Trophoblast cell (in vitro differentiated cells and primary cell): Measurements from ENCODE around the gene CCDC73.
"Not testable (repeated sequence)": the region's sequence is repeated elsewhere in the genome, so short reads cannot be mapped to it uniquely, and the experiment has no call there.

ENCODE experiments used
- DNase-seq, 2 donors: peaks; one replicate each; pipeline ENCODE4 v3.0.0-alpha.2; 2016
- H2AFZ ChIP-seq: 2 replicates; pipeline ENCODE4 v1.6.1; 2013; ENCODE audit warnings: low read length, moderate library complexity, mild to moderate bottlenecking; ENCODE audit not compliant: insufficient read depth, poor library complexity
- H2AK5ac ChIP-seq: 2 replicates; pipeline ENCODE4 v1.6.1; 2013; ENCODE audit warnings: mild to moderate bottlenecking, low read length
- H2BK120ac ChIP-seq: 2 replicates; pipeline ENCODE4 v1.6.1; 2013; ENCODE audit warnings: low read length, mild to moderate bottlenecking, moderate library complexity; ENCODE audit not compliant: insufficient read depth, poor library complexity
- H2BK12ac ChIP-seq: 2 replicates; pipeline ENCODE4 v1.6.1; 2013; ENCODE audit warnings: mild to moderate bottlenecking, low read length, moderate library complexity
- H2BK5ac ChIP-seq: 2 replicates; pipeline ENCODE4 v1.6.1; 2013; ENCODE audit warnings: low read length, low read depth, moderate library complexity, mild to moderate bottlenecking; ENCODE audit not compliant: poor library complexity
- H3K14ac ChIP-seq: 2 replicates; pipeline ENCODE4 v1.6.1; 2013; ENCODE audit warnings: mild to moderate bottlenecking, low read length
- H3K18ac ChIP-seq: 2 replicates; pipeline ENCODE4 v1.6.1; 2013; ENCODE audit warnings: mild to moderate bottlenecking, low read length
- H3K23ac ChIP-seq: 2 replicates; pipeline ENCODE4 v1.6.1; 2013; ENCODE audit warnings: low read length
- H3K27ac ChIP-seq: 2 replicates; pipeline ENCODE4 v1.5.1; 2013; ENCODE audit warnings: low read depth, mild to moderate bottlenecking, inconsistent platforms, low read length, moderate library complexity
- H3K27me3 ChIP-seq: 2 replicates; pipeline ENCODE4 v1.6.1; 2013; ENCODE audit warnings: inconsistent platforms, mild to moderate bottlenecking, low read length, moderate library complexity; ENCODE audit not compliant: insufficient read depth
- H3K36me3 ChIP-seq, 2 experiments: 1 replicate in 1 of 2; 2 replicates in 1 of 2; pipeline ENCODE4 v1.6.1; 2013; ENCODE audit warnings: low read length in 2 of 2, mild to moderate bottlenecking in 2 of 2, moderate library complexity in 1 of 2; ENCODE audit not compliant: insufficient read depth in 2 of 2, control insufficient read depth in 1 of 2
- H3K4ac ChIP-seq: 2 replicates; pipeline ENCODE4 v1.6.1; 2013; ENCODE audit warnings: low read depth, mild to moderate bottlenecking, low read length, moderate library complexity
- H3K4me1 ChIP-seq, 2 experiments: 1 replicate in 1 of 2; 2 replicates in 1 of 2; pipeline ENCODE4 v1.6.1; 2013; ENCODE audit warnings: low read length in 2 of 2, mild to moderate bottlenecking in 2 of 2, moderate library complexity in 1 of 2; ENCODE audit not compliant: insufficient read depth in 2 of 2, control insufficient read depth in 1 of 2
- H3K4me2 ChIP-seq: 2 replicates; pipeline ENCODE4 v1.6.1; 2013; ENCODE audit warnings: inconsistent platforms, mild to moderate bottlenecking, low read length, moderate library complexity
- H3K4me3 ChIP-seq: 2 replicates; pipeline ENCODE4 v1.5.1; 2013; ENCODE audit warnings: mild to moderate bottlenecking, low read depth, low read length, inconsistent platforms
- H3K79me1 ChIP-seq: one replicate; pipeline ENCODE4 v1.6.1; 2013; ENCODE audit warnings: low read length
- H3K79me2 ChIP-seq: 2 replicates; pipeline ENCODE4 v1.6.1; 2013; ENCODE audit warnings: low read length, mild to moderate bottlenecking; ENCODE audit not compliant: control insufficient read depth, insufficient read depth, poor library complexity
- H3K9ac ChIP-seq: 2 replicates; pipeline ENCODE4 v1.6.1; 2013; ENCODE audit warnings: mild to moderate bottlenecking, low read length
- H3K9me3 ChIP-seq: 2 replicates; pipeline ENCODE4 v1.6.1; 2013; ENCODE audit warnings: low read depth, mild to moderate bottlenecking, control low read depth, inconsistent platforms, low read length; ENCODE audit not compliant: insufficient read depth
- H4K12ac ChIP-seq: 2 replicates; pipeline ENCODE4 v1.6.1; 2013; ENCODE audit warnings: low read depth, mild to moderate bottlenecking, low read length, moderate library complexity
- H4K8ac ChIP-seq: 2 replicates; pipeline ENCODE4 v1.6.1; 2013; ENCODE audit warnings: low read depth, mild to moderate bottlenecking, low read length, moderate library complexity
- H4K91ac ChIP-seq: one replicate; pipeline ENCODE4 v1.6.1; 2013; ENCODE audit warnings: low read depth, mild to moderate bottlenecking, low read length, moderate library complexity
- WGBS: extraction: QIAGEN DNeasy Blood & Tissue Kit; methylation state at CpG from one replicate; pipeline ENCODE4 v1.1.7; 2013; ENCODE audit warnings: missing lambda C conversion rate; ENCODE audit not compliant: insufficient read length, insufficient coverage; ENCODE audit errors: extremely low coverage; 5-methylcytosine and 5-hydroxymethylcytosine counted together

Gene CCDC73

DNA sequence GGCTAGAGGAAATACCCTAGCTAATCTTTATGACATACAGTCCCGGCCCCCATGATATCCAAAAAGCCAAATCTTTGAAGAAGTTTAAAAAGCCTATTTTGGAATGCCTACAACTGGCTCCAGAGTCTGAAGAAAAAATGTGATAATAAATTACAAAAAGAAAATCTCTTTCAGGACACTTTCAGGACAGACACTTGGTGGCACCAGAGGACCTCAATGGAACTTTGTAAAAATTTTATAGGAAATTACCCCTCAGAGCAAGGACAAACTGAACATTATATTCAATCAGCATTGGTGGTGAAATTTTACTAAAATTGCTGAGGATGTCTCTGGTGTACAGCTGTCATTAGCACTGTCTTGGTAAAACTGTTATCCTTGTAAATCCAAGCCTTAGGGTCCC, 81.0 kb downstream of the CCDC73 start:
- H3K27ac ChIP-seq = no peak overlapping the region
- no peak overlapping the region for H2AFZ ChIP-seq
- H3K4me1 ChIP-seq = no peaks in the 10 kb centered on the region
- no peak overlapping the region for H3K23ac ChIP-seq
- no peaks in the 10 kb centered on the region for H3K79me2 ChIP-seq
- H3K4ac ChIP-seq = no peak overlapping the region
- H2BK120ac ChIP-seq = no peak overlapping the region
- no peak overlapping the region for H2BK5ac ChIP-seq
- no peak overlapping the region for H3K14ac ChIP-seq
- H3K9me3 ChIP-seq = no peaks in the 10 kb centered on the region
- no peak overlapping the region for H3K4me3 ChIP-seq
- no peak overlapping the region for H4K91ac ChIP-seq
- no peak overlapping the region for H2AK5ac ChIP-seq
- H4K12ac ChIP-seq = no peak overlapping the region
- no peak overlapping the region for H3K4me2 ChIP-seq
- no peak overlapping the region for H3K18ac ChIP-seq
- no CpG with 5 or more reads among the region's 1 CpG for WGBS
- no peak overlapping the region for H4K8ac ChIP-seq
- no peak for DNase-seq
- H3K9ac ChIP-seq = no peak overlapping the region
- no peak overlapping the region for H2BK12ac ChIP-seq
- no peaks in the 10 kb centered on the region for H3K36me3 ChIP-seq
- no peaks in the 10 kb centered on the region for H3K27me3 ChIP-seq
- no peaks in the 10 kb centered on the region for H3K79me1 ChIP-seq

GRCh38 chr11:32708978-32709377, 85.5 kb downstream of the CCDC73 start:
- not testable (repeated sequence) for H3K4ac ChIP-seq, H3K4me1 ChIP-seq, H3K9ac ChIP-seq, H2BK120ac ChIP-seq, H3K36me3 ChIP-seq, H3K4me3 ChIP-seq, H2AK5ac ChIP-seq, H3K14ac ChIP-seq, H3K27ac ChIP-seq, H3K4me2 ChIP-seq, H3K27me3 ChIP-seq, H2BK5ac ChIP-seq, H3K18ac ChIP-seq, H2BK12ac ChIP-seq, H4K91ac ChIP-seq, H3K79me1 ChIP-seq, H4K8ac ChIP-seq, H3K23ac ChIP-seq, H4K12ac ChIP-seq, H2AFZ ChIP-seq, H3K79me2 ChIP-seq, DNase-seq
- no CpG with 5 or more reads among the region's 3 CpGs for WGBS
- H3K9me3 ChIP-seq = peaks cover 14% of the 10 kb centered on the region

DNA sequence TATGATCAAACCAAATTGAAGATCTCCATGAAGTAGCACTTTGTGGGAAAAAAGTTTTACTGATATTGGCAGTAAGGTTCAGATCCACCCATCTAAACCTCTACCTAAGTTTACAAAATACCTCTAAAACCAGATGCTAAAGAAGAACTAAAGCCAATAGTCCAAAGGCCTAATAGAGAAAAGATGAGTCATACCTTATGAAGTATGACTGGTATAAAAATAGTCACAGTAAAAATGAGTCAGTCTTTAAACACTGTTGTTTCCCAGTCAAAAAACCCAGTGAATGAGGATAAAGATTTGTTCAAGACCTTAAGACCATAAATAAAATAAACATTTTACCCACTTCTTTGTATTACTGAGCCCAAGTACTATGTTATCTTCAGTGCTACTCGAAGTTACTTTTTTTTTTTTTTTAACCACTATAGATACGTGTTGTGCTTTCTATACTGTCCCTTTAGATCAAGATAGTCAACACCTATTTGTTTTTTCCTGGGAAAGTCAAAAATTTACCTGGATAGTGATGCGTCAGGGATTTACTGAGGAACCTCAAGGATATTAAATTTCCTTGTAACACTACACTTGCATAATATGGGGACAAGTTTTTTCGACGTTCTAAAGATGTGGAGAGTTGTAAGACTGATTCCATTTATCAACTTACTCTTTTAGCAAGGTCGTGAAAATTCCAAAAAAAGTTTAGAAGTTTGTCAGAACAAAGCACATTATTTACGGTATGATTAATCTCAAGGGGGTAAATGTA, 87.3 kb downstream of the CCDC73 start:
- no peaks in the 10 kb centered on the region for H3K79me2 ChIP-seq
- no peaks in the 10 kb centered on the region for H3K36me3 ChIP-seq
- no peak overlapping the region for H3K9ac ChIP-seq
- no peak overlapping the region for H4K12ac ChIP-seq
- no peak overlapping the region for H2BK5ac ChIP-seq
- no peak overlapping the region for H3K14ac ChIP-seq
- peaks cover 14% of the 10 kb centered on the region for H3K9me3 ChIP-seq
- no peak overlapping the region for H2BK120ac ChIP-seq
- no peaks in the 10 kb centered on the region for H3K4me1 ChIP-seq
- no peak overlapping the region for H2BK12ac ChIP-seq
- H3K18ac ChIP-seq = no peak overlapping the region
- no peak overlapping the region for H3K23ac ChIP-seq
- H3K4ac ChIP-seq = no peak overlapping the region
- no peak overlapping the region for H4K91ac ChIP-seq
- no peaks in the 10 kb centered on the region for H3K27me3 ChIP-seq
- no CpG with 5 or more reads among the region's 7 CpGs for WGBS
- no peaks in the 10 kb centered on the region for H3K79me1 ChIP-seq
- H3K4me2 ChIP-seq = no peak overlapping the region
- DNase-seq = peak in 1 of 2 donors; percentile 34
- no peak overlapping the region for H2AK5ac ChIP-seq
- H4K8ac ChIP-seq = no peak overlapping the region
- H3K27ac ChIP-seq = no peak overlapping the region
- no peak overlapping the region for H3K4me3 ChIP-seq
- H2AFZ ChIP-seq = no peak overlapping the region

DNA sequence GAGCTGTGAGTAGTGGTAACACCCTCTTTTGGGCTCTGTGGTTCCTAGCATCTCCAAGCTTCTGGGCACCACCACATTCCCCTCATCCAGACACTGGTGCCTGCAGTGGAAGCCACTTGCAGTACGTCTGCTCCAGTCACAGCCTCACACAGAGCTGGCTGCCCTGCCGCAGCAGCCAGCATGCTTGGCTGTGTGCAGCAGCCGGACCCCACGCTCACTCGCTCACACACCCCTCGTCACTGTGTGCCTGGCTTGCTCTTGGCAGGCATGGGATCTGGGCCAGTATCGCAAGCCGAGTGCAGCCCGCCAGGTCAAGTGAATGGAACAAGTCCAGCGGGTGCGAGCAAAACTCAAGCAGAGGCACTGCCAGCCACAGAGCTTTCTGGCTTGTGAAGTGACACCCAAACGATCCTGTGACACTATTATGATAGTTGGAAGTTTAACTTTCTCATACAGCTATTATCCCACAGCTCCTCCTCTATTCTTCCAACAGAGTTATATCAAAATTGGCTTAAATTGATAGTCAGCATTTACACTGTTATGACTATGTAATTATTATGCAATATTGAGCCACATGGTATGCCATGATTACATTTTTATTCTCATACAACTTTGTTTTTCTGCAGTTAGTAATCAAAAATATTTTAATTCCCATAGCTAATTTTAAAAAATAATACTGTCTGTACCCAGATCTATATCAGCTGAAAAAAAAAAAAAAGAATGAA, 89.0 kb downstream of the CCDC73 start:
- no CpG with 5 or more reads among the region's 12 CpGs for WGBS
- Histone ChIP-seq H3K4me3 (no peak overlapping the region), H4K12ac (no peak overlapping the region), H3K79me1 (no peaks in the 10 kb centered on the region), H4K91ac (no peak overlapping the region), H2BK5ac (no peak overlapping the region), H3K18ac (no peak overlapping the region), H3K79me2 (no peaks in the 10 kb centered on the region), H2BK120ac (no peak overlapping the region), H3K4me2 (no peak overlapping the region), H3K9me3 (peaks cover 14% of the 10 kb centered on the region), H3K4ac (no peak overlapping the region), H3K36me3 (no peaks in the 10 kb centered on the region), H3K27ac (no peak overlapping the region), H4K8ac (no peak overlapping the region), H2AFZ (no peak overlapping the region), H3K9ac (no peak overlapping the region), H2AK5ac (no peak overlapping the region), H3K14ac (no peak overlapping the region), H2BK12ac (no peak overlapping the region), H3K23ac (no peak overlapping the region), H3K4me1 (no peaks in the 10 kb centered on the region), H3K27me3 (no peaks in the 10 kb centered on the region)
- no peak for DNase-seq
